Measurements from ENCODE around the gene COPS6.

Gene COPS6

DNA sequence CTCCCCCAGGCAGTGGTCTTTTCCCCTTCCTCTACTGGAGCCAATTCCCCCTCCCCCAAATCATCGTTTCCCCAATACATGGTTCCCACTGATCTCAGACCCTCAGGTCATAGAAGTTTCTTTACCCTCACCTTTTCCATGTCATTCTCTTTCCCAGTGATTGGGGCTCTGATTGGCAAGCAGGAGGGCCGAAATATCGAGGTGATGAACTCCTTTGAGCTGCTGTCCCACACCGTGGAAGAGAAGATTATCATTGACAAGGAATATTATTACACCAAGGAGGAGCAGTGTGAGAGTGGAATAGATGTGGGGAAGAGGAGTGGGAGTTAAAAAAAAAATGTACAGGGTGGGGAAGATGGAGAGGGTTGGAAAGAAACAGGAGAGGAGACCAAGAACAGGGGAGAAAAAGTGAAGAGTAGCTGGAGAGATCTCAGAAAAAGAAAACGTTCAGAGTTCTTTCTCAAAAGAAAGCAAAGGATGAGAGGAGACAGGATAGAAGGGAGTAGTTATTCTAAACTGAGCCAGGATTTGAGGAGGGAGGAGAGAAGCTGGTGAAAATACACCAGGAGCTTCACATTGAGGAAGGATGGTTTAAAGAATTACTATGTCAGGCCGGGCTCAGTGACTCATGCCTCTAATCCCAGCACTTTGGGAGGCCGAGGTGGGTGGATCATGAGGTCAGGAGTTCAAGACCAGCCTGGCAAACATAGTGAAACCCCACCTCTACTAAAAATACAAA is 858 bp downstream of the COPS6 start:
- TF ChIP-seq SIN3A (IDR thresholded peaks at IDR 0.05; ENCODE audit: borderline replicate concordance, insufficient read depth, low read length), result no peak
- no peak for TF ChIP-seq FOXP2 (optimal IDR thresholded peaks at IDR 0.05; ENCODE audit: borderline replicate concordance, extremely low read depth, extremely low read length, insufficient read depth)
- no peak for TF ChIP-seq REST (IDR thresholded peaks at IDR 0.05; ENCODE audit: insufficient read depth in 1 of 2, low read depth in 2 of 2, low read length in 2 of 2)
- no peak for TF ChIP-seq POLR2AphosphoS5 (IDR thresholded peaks at IDR 0.05; ENCODE audit: low read depth, low read length)

GRCh38 chr7:100090527-100091410 is 2.0 kb downstream of the COPS6 start:
- TF ChIP-seq TAF1 (IDR thresholded peaks at IDR 0.05; ENCODE audit: borderline replicate concordance, insufficient read depth, low read length) (no peak), FOXP2 (optimal IDR thresholded peaks at IDR 0.05; ENCODE audit: borderline replicate concordance, extremely low read depth, extremely low read length, insufficient read depth) (no peak), SIN3A (IDR thresholded peaks at IDR 0.05; ENCODE audit: borderline replicate concordance, insufficient read depth, low read length) (no peak), REST (IDR thresholded peaks at IDR 0.05; ENCODE audit: insufficient read depth in 1 of 2, low read depth in 2 of 2, low read length in 2 of 2) (no peak), POLR2AphosphoS5 (IDR thresholded peaks at IDR 0.05; ENCODE audit: low read depth, low read length) (0 out of 2 replicates have a peak, but pooled peaks have one; percentile 5)

GRCh38 chr7:100091411-100092181 is 2.8 kb downstream of the COPS6 start:
- TF ChIP-seq TAF1 (IDR thresholded peaks at IDR 0.05; ENCODE audit: borderline replicate concordance, insufficient read depth, low read length) (no peak), POLR2AphosphoS5 (IDR thresholded peaks at IDR 0.05; ENCODE audit: low read depth, low read length) (peak; percentile 44; the same call in 1 of the 2 replicates), REST (IDR thresholded peaks at IDR 0.05; ENCODE audit: insufficient read depth in 1 of 2, low read depth in 2 of 2, low read length in 2 of 2) (no peak), FOXP2 (optimal IDR thresholded peaks at IDR 0.05; ENCODE audit: borderline replicate concordance, extremely low read depth, extremely low read length, insufficient read depth) (no peak), SIN3A (IDR thresholded peaks at IDR 0.05; ENCODE audit: borderline replicate concordance, insufficient read depth, low read length) (no peak)

- no peak for TF ChIP-seq TAF1 (IDR thresholded peaks at IDR 0.05; ENCODE audit: borderline replicate concordance, insufficient read depth, low read length)
- no peak; the same call in 1 of the 2 replicates for TF ChIP-seq POLR2AphosphoS5 (IDR thresholded peaks at IDR 0.05; ENCODE audit: low read depth, low read length)
- TF ChIP-seq SIN3A (IDR thresholded peaks at IDR 0.05; ENCODE audit: borderline replicate concordance, insufficient read depth, low read length), result no peak
- no peak for TF ChIP-seq FOXP2 (optimal IDR thresholded peaks at IDR 0.05; ENCODE audit: borderline replicate concordance, extremely low read depth, extremely low read length, insufficient read depth)
- TF ChIP-seq REST (IDR thresholded peaks at IDR 0.05; ENCODE audit: insufficient read depth in 1 of 2, low read depth in 2 of 2, low read length in 2 of 2), result no peak
Measured at GRCh38 chr7:100093054-100093453, 4.3 kb downstream of the COPS6 start.

All from PFSK-1 (cell line).